BLaER1 treated with 17β-estradiol and CSF1 and Interleukin-3, amounts not matched to agents 10 nM and 100 nM (cell line): ENCODE measurements around the gene DRD4.
"Not testable (repeated sequence)": the region's sequence is repeated elsewhere in the genome, so short reads cannot be mapped to it uniquely, and the experiment has no call there.

Experiments used
- H3K27ac ChIP-seq, 11 experiments: shearing (Covaris generic); formaldehyde crosslinking; 2 replicates each; pipeline ENCODE4 v1.8.1; 2022
- H3K27me3 ChIP-seq, 11 experiments: shearing (Covaris generic); formaldehyde crosslinking; 2 replicates each; pipeline ENCODE4 v1.8.1; 2022
- H3K36me3 ChIP-seq, 11 experiments: shearing (Covaris generic); formaldehyde crosslinking; 2 replicates each; pipeline ENCODE4 v1.8.1; 2022
- H3K4me1 ChIP-seq, 10 experiments: shearing (Covaris generic); formaldehyde crosslinking; 2 replicates each; pipeline ENCODE4 v1.8.1; 2022
- H3K4me2 ChIP-seq, 11 experiments: shearing (Covaris generic); formaldehyde crosslinking; 2 replicates each; pipeline ENCODE4 v1.8.1; 2022
- H3K4me3 ChIP-seq, 10 experiments: shearing (Covaris generic); formaldehyde crosslinking; 2 replicates each; pipeline ENCODE4 v1.8.1; 2022
- H3K9ac ChIP-seq, 11 experiments: shearing (Covaris generic); formaldehyde crosslinking; 2 replicates each; pipeline ENCODE4 v1.8.1; 2022
- H3K9me3 ChIP-seq, 11 experiments: shearing (Covaris generic); formaldehyde crosslinking; replicated peaks in 1 of 11; 2 replicates each; pipeline ENCODE4 v1.8.1; 2022
- H4K20me1 ChIP-seq, 11 experiments: shearing (Covaris generic); formaldehyde crosslinking; 2 replicates each; pipeline ENCODE4 v1.8.1; 2022
- Cebpa-rat ChIP-seq, 11 experiments: shearing (Covaris generic); IDR thresholded peaks; 2 replicates each; pipeline ENCODE4 v1.8.1; 2022

Gene DRD4

GRCh38 chr11:641806-642370 lies 4.8 kb downstream of the DRD4 start:
- H3K27ac ChIP-seq, result no peak overlapping the region
- peak overlapping the region in 2 of 11 experiments; percentile 3 to 17; a peak in 1 of 22 replicates for H3K4me2 ChIP-seq
- H3K9me3 ChIP-seq, result no peaks in the 10 kb centered on the region
- peaks cover 52 to 98% (median 87%) of the 10 kb centered on the region in 11 experiments for H4K20me1 ChIP-seq
- H3K4me1 ChIP-seq, result peaks cover 28 to 54% (median 41%) of the 10 kb centered on the region in 10 experiments
- H3K36me3 ChIP-seq, result peaks cover 19 to 56% (median 39%) of the 10 kb centered on the region in 11 experiments; a peak in 21 of 22 replicates
- H3K4me3 ChIP-seq, result no peak overlapping the region
- TF ChIP-seq Cebpa-rat (IDR thresholded peaks at IDR 0.05), result no peak
- H3K9ac ChIP-seq, result no peak overlapping the region
- H3K27me3 ChIP-seq, result peaks cover 42 to 53% (median 50%) of the 10 kb centered on the region in 11 experiments

- H3K9me3 ChIP-seq, result no peaks in the 10 kb centered on the region
- no peak overlapping the region for H3K4me2 ChIP-seq
- peaks cover 38 to 93% (median 72%) of the 10 kb centered on the region in 11 experiments for H4K20me1 ChIP-seq
- H3K4me3 ChIP-seq, result no peak overlapping the region
- no peak overlapping the region for H3K27ac ChIP-seq
- H3K36me3 ChIP-seq, result peaks cover 22 to 63% (median 43%) of the 10 kb centered on the region in 11 experiments
- no peak overlapping the region for H3K9ac ChIP-seq
- H3K4me1 ChIP-seq, result peaks cover 28 to 57% (median 45%) of the 10 kb centered on the region in 10 experiments
- no peak for TF ChIP-seq Cebpa-rat (IDR thresholded peaks at IDR 0.05)
- peaks cover 28 to 38% (median 36%) of the 10 kb centered on the region in 11 experiments for H3K27me3 ChIP-seq
Measured at GRCh38 chr11:643366-643765, 6.3 kb downstream of the DRD4 start.

DNA sequence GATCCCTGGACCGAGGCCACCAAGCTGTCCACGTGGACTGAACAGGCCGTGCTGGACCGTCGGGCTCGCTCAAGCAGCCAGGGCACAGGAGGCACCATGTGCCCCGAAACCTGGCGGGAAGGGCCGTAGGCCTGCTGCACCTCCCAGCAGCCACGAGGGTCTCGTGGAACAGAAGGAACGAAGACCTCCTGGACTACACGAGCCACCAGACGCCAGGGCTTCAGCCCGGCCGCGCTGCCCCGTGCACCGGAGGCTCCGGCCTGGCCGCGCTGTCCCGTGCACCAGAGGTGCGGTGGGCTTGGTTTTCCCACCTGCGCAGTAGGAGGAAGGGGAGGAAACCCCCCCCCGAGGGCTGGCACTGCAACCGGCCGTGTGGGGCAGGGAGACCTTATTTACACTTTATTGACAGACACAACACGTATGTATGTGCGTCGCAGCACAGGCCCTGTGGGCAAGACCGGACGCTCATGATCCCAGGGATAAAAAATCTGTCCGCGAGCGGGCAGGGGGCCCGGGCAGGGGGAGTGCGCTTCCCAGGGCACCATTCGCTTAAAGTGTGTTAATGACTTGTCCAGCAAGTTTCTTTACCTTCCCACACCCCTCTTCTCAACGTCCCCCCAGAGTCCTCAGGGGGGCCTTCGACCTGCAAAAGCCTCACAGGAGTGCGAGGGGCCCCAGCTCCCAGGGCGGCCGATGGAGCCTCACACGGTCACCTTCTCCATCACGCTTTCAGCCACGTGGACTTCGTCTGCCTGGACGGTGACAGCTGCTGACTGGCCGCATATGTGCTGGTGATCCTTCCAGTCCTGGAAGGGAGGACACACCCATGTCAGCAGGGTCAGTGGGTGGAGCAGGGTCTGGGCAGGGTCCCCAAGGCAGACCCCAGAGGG lies 7.0 kb downstream of the DRD4 start:
- Histone ChIP-seq H3K4me1 (peaks cover 28 to 53% (median 45%) of the 10 kb centered on the region in 10 experiments), H4K20me1 (peaks cover 30 to 86% (median 65%) of the 10 kb centered on the region in 11 experiments), H3K36me3 (peaks cover 22 to 69% (median 48%) of the 10 kb centered on the region in 11 experiments), H3K27me3 (peaks cover 20 to 31% (median 28%) of the 10 kb centered on the region in 11 experiments), H3K4me2 (no peak overlapping the region), H3K4me3 (no peak overlapping the region), H3K9me3 (no peaks in the 10 kb centered on the region), H3K27ac (no peak overlapping the region), H3K9ac (no peak overlapping the region)
- no peak for TF ChIP-seq Cebpa-rat (IDR thresholded peaks at IDR 0.05)

DNA sequence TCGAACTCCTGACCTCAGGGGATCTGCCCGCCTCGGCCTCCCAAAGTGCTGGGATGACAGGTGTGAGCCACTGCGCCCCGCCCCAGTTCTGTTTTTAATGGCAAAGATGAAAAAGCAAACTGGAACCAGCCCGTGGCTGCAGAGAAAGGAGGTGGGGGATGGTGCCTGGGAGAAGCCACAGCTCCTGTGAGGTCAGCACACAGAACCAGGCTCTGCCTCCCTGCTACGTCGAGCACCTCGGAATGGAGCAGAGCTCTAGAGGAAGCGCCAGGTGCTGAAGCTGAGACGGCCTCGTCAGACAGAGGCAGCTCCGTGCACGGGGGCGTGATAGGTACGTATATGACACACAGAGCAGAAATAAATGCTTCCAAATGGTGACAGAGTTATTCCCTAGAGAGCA lies 8.5 kb downstream of the DRD4 start:
- H3K36me3 ChIP-seq, result peaks cover 35 to 84% (median 62%) of the 10 kb centered on the region in 11 experiments
- no peak for TF ChIP-seq Cebpa-rat (IDR thresholded peaks at IDR 0.05)
- H3K4me3 ChIP-seq, result no peak overlapping the region
- peaks cover 25 to 42% (median 38%) of the 10 kb centered on the region in 10 experiments for H3K4me1 ChIP-seq
- H3K9me3 ChIP-seq, result no peaks in the 10 kb centered on the region
- peaks cover 7 to 16% (median 14%) of the 10 kb centered on the region in 11 experiments for H3K27me3 ChIP-seq
- peaks cover 21 to 71% (median 55%) of the 10 kb centered on the region in 11 experiments for H4K20me1 ChIP-seq
- peak overlapping the region in 3 of 11 experiments; percentile 7 to 47 (median 33); a peak in 3 of 22 replicates for H3K9ac ChIP-seq
- H3K27ac ChIP-seq, result no peak overlapping the region
- H3K4me2 ChIP-seq, result peak overlapping the region; percentile 35 to 89 (median 67); a peak in 20 of 22 replicates

- Histone ChIP-seq H3K4me1 (peaks cover 18 to 35% (median 32%) of the 10 kb centered on the region in 10 experiments), H3K27me3 (peaks cover 0 to 9% (median 7%) of the 10 kb centered on the region in 11 experiments; a peak in 19 of 22 replicates), H3K9ac (peak overlapping the region in 5 of 11 experiments; percentile 25 to 42 (median 33); a peak in 3 of 22 replicates), H3K9me3 (no peaks in the 10 kb centered on the region), H4K20me1 (peaks cover 14 to 70% (median 48%) of the 10 kb centered on the region in 11 experiments), H3K4me2 (peak overlapping the region; percentile 47 to 89 (median 67)), H3K4me3 (no peak overlapping the region), H3K36me3 (peaks cover 42 to 86% (median 66%) of the 10 kb centered on the region in 11 experiments), H3K27ac (0 out of 22 replicates have a peak overlapping the region, but pooled peaks of 1 of the 11 experiments have one; percentile 17)
- TF ChIP-seq Cebpa-rat (IDR thresholded peaks at IDR 0.05), result no peak
Measured at GRCh38 chr11:646214-646613, 9.1 kb downstream of the DRD4 start.

DNA sequence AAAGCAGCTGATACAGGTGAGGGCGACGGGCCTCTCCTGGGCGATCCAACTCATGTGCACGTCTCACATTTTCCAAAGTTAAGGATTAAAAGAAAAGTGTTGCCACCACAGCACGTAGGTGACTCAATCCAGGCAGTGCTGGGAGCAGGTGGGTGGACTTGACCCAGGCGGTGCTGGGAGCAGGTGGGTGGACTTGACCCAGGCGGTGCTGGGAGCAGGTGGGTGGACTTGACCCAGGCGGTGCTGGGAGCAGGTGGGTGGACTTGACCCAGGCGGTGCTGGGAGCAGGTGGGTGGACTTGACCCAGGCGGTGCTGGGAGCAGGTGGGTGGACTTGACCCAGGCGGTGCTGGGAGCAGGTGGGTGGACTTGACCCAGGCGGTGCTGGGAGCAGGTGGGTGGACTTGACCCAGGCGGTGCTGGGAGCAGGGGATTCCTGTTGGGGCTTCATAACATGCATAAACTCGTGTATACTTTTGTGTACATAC lies 10.6 kb downstream of the DRD4 start:
- Histone ChIP-seq H3K4me1 (peaks cover 17 to 24% (median 22%) of the 10 kb centered on the region in 10 experiments), H3K36me3 (peaks cover 50 to 87% (median 67%) of the 10 kb centered on the region in 11 experiments), H4K20me1 (peaks cover 0 to 55% (median 33%) of the 10 kb centered on the region in 11 experiments; a peak in 19 of 22 replicates)
- H3K27me3 ChIP-seq, H3K4me3 ChIP-seq, H3K9ac ChIP-seq, H3K27ac ChIP-seq, H3K4me2 ChIP-seq, H3K9me3 ChIP-seq: not testable (repeated sequence)

- Histone ChIP-seq H4K20me1 (peaks cover 0 to 54% (median 23%) of the 10 kb centered on the region in 11 experiments; a peak in 17 of 22 replicates), H3K4me1 (peaks cover 14 to 19% (median 17%) of the 10 kb centered on the region in 10 experiments), H3K36me3 (peaks cover 60 to 95% (median 77%) of the 10 kb centered on the region in 11 experiments), H3K9ac (no peak overlapping the region), H3K27me3 (no peaks in the 10 kb centered on the region), H3K9me3 (peaks cover 0 to 5% (median 0%) of the 10 kb centered on the region in 11 experiments; a peak in 1 of 22 replicates), H3K27ac (no peak overlapping the region), H3K4me3 (no peak overlapping the region), H3K4me2 (no peak overlapping the region)
- TF ChIP-seq Cebpa-rat (IDR thresholded peaks at IDR 0.05), result no peak
Measured at GRCh38 chr11:650482-650881, 13.4 kb downstream of the DRD4 start.

- not testable (repeated sequence) for H3K4me3 ChIP-seq, H3K4me1 ChIP-seq, H3K27me3 ChIP-seq, H3K27ac ChIP-seq, H3K9me3 ChIP-seq, H3K4me2 ChIP-seq, H3K9ac ChIP-seq
- Histone ChIP-seq H3K36me3 (peaks cover 77 to 100% (median 92%) of the 10 kb centered on the region in 11 experiments), H4K20me1 (peaks cover 4 to 56% (median 38%) of the 10 kb centered on the region in 11 experiments; a peak in 21 of 22 replicates)
Measured at GRCh38 chr11:653136-653535, 16.1 kb downstream of the DRD4 start.
